ENCODE data around the gene LOXL1. TPM values are rescaled to one million over a fixed set of nuclear protein-coding genes. Genes with fewer than 3 reads are reported as not detected.

Gene LOXL1
- total RNA-seq, 4 donors from 2014 or later = 6.2 to 12.9 (median 8.6) TPM

DNA sequence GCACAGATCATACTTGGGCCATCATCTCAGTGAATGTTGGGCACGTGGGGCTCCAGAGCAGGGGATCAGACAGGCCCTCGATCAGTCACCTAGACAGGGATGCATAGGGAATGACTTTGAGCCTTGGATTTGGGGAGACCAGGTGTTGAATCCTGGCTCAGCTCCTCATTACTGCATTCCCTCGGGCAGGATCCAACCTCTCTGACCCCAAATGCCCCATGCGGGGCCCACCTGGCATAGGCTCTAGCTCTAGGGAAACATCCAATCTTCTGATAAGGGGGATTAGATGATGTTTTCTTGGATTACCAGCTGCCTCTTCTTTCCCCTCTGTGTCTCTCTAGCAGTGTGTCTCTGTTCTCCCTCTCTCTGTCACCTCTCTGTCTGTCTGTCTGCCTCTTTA, 22.7 kb downstream of the LOXL1 start:
- TF ChIP-seq, protein P1, sequence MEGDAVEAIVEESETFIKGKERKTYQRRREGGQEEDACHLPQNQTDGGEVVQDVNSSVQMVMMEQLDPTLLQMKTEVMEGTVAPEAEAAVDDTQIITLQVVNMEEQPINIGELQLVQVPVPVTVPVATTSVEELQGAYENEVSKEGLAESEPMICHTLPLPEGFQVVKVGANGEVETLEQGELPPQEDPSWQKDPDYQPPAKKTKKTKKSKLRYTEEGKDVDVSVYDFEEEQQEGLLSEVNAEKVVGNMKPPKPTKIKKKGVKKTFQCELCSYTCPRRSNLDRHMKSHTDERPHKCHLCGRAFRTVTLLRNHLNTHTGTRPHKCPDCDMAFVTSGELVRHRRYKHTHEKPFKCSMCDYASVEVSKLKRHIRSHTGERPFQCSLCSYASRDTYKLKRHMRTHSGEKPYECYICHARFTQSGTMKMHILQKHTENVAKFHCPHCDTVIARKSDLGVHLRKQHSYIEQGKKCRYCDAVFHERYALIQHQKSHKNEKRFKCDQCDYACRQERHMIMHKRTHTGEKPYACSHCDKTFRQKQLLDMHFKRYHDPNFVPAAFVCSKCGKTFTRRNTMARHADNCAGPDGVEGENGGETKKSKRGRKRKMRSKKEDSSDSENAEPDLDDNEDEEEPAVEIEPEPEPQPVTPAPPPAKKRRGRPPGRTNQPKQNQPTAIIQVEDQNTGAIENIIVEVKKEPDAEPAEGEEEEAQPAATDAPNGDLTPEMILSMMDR (IDR thresholded peaks at IDR 0.05) = no peak
- DNase-seq (ENCODE audit: low spot score) = no peak
- no peak for ATAC-seq (ENCODE audit: low FRiP score)

DNA sequence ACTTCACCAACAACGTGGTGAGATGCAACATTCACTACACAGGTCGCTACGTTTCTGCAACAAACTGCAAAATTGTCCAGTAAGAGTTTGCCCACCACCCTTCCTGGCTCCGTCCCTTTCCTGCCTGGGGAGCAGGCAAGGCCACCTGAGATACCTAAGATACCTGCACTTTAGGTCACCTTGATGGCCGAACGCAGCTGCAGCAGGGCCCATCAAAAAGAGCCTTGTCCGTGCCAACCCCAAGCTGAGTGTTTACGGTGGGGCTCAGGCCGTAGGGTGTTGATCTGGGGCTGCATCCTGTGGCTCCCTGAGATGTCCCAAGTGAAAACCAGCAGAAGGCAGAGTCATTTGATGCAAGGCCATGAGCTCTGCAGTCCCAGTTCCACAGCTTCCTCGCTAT, 23.2 kb downstream of the LOXL1 start:
- ATAC-seq (ENCODE audit: low FRiP score) (no peak), DNase-seq (ENCODE audit: low spot score) (no peak)
- TF ChIP-seq, protein P1 (IDR thresholded peaks at IDR 0.05) = no peak

DNA sequence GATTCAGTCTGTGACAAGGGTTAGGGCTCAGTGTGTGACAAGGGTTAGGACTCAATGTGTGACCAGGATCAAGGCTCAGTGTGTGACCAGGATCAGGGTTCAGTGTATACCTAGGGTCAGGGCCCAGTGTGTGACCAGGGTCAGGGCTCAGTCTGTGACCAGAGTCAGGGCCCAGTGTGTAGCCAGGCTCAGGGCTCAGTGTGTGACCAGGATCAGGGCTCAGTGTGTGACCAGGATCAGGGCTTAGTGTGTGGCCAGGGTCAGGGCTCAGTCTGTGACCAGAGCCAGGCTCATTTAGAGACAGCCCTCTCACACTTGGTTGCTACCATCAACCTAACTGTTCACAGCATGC, 24.2 kb downstream of the LOXL1 start:
- TF ChIP-seq, protein P1 (IDR thresholded peaks at IDR 0.05) = no peak
- no peak for ATAC-seq (ENCODE audit: low FRiP score)

DNA sequence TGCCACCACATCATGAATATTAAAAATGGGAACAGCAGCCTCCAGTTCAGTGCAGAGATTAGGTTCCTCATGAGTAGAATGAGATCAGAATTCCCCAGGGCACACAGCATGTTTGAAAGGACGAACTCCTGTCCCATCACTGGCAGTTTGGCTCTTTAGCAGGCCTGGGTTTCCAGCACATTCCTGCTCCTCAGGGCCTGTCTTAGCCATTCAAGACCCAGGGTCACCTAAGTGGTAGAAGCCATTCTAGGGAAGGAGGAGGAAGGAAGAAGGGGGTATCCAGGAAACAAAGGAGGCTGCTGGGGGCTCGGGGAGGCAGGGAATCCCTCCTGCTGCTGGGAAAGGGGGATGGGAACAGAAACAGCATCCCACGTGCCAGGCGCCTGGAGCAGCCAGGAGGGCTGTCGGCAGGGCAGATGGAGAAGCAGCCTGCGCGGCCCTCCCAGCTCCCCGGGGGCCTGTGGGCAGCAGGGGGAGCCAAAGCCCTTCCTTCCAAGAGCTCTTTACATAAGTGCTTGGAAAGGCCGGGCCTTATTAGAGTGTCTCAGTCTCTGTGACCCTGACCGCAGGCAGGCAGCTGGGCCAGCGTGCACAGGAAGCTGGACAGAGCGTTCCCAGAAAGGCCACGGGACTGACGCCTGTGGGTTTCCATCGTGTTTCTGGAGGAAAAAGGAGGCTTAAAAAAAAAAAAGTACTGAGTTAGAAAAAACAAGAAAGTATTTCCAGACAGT, 24.7 kb downstream of the LOXL1 start:
- DNase-seq (ENCODE audit: low spot score) = peak; percentile 53
- peak; percentile 91 for ATAC-seq (ENCODE audit: low FRiP score)
- TF ChIP-seq, protein P1 (IDR thresholded peaks at IDR 0.05) = peak in 1 of 3 donors; percentile 38

More for the DNA sequence above, 24.2 kb downstream of the LOXL1 start:
- no peak for DNase-seq (ENCODE audit: low spot score)

DNA sequence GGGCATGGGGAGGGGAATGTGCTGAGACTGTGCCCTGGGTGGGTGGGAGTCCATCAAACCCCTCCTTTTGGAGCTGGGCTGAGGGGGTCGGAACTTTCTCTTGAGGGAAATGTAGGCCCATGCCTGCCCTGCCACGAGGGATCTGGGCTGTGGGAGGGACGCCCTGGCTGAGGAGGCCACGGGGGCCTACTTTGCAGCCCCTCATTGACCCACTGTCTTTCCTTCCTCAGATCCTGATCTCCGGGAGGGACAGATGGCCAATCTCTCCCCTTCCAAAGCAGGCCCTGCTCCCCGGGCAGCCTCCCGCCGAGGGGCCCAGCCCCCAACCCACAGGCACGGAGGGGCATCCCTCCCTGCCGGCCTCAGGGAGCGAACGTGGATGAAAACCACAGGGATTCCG, 25.3 kb downstream of the LOXL1 start:
- TF ChIP-seq, protein P1 (IDR thresholded peaks at IDR 0.05) = no peak
- DNase-seq (ENCODE audit: low spot score) (no peak), ATAC-seq (ENCODE audit: low FRiP score) (peak; percentile 2)

DNA sequence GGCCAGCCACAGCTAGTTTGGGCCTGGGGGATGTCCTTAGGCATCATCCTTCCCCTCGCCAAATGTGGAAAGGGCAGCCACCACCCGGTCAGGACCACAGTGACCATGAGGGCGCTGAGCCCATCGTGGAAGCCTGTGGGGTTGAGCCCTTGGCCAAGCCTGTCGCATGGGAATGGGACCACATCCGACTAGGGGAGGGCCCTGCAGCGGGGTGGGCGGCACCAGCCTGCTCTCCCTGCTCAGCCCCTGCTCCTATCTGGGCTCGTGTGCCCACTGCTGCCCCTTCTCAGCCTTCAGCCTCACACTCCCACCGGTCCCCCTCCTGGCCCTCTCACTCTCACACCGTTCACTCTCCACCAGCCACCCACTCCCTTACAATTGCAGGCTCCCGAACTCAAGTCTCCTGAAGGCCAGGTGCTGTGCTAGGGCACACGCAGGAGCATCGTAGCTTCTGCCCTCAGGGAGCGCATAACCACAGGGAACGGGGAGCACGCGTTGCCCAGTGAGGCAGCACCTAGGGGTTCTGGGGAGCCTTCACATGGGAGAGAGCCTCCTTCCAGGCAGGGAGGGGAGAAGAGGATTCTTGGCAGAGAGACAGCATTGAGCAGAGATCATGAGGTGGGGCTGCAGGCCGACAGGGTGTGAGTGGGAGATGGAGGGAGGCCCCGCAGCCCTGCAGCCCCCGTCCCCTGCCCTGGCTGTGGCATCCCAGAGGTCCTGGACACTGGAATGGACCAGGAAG, 26.1 kb downstream of the LOXL1 start:
- TF ChIP-seq, protein P1 (IDR thresholded peaks at IDR 0.05) = no peak
- ATAC-seq (ENCODE audit: low FRiP score) (no peak), DNase-seq (ENCODE audit: low spot score) (no peak)

All from omental fat pad (tissue), 4 donors.